Astrocyte of the spinal cord (primary cell): ENCODE data around the gene FBLN2.

Experiments used
- DNase-seq: peaks from one replicate; pipeline ENCODE4 v3.0.0; 2011; ENCODE audit warnings: low read depth, low spot score
- H3K4me3 ChIP-seq: 2 replicates; pipeline ENCODE4 v1.5.1; 2011; ENCODE audit warnings: low read depth, mild to moderate bottlenecking, low read length, moderate library complexity
- CTCF ChIP-seq: IDR thresholded peaks from 2 replicates; pipeline ENCODE4 v1.5.1; 2012; ENCODE audit warnings: low read depth, mild to moderate bottlenecking, low read length, inconsistent platforms
- in situ Hi-C: cut with HindIII; loops from 2 replicates; pipeline ENCODE4 v1.10.0; 2017; ENCODE audit warnings: low sequenced_read_pairs

Gene FBLN2

GRCh38 chr3:13584901-13585300, 36.0 kb downstream of the FBLN2 start:
- in situ Hi-C loops = no loop called here
- TF ChIP-seq CTCF = no peak
- no peak for DNase-seq
- no peak overlapping the region for H3K4me3 ChIP-seq

- no peak for TF ChIP-seq CTCF
- H3K4me3 ChIP-seq = no peak overlapping the region
- no peak for DNase-seq
- in situ Hi-C loops = no loop called here
These were observed 38.5 kb downstream of the FBLN2 start for GRCh38 chr3:13587442-13587841.

- TF ChIP-seq CTCF = no peak
- in situ Hi-C loops = no loop called here
- H3K4me3 ChIP-seq = no peak overlapping the region
- no peak for DNase-seq
These were observed 39.3 kb downstream of the FBLN2 start for GRCh38 chr3:13588221-13588701.

- no peak for DNase-seq
- H3K4me3 ChIP-seq = no peak overlapping the region
- in situ Hi-C loops = no loop called here
- TF ChIP-seq CTCF = no peak
These were observed 40.1 kb downstream of the FBLN2 start for GRCh38 chr3:13588993-13589392.

- no peak for TF ChIP-seq CTCF
- DNase-seq = no peak
- no peak overlapping the region for H3K4me3 ChIP-seq
- in situ Hi-C loops = no loop called here
These were observed 42.1 kb downstream of the FBLN2 start for GRCh38 chr3:13590841-13591520.

GRCh38 chr3:13593615-13594014, 44.7 kb downstream of the FBLN2 start:
- in situ Hi-C loops = no loop called here
- no peak overlapping the region for H3K4me3 ChIP-seq
- no peak for DNase-seq
- no peak for TF ChIP-seq CTCF

GRCh38 chr3:13594146-13594545, 45.2 kb downstream of the FBLN2 start:
- no peak for DNase-seq
- TF ChIP-seq CTCF = no peak
- H3K4me3 ChIP-seq = no peak overlapping the region
- in situ Hi-C loops = no loop called here
